Stimulated activated memory B cell treated with anti-CD40 and anti-IgM and Interleukin-4, amounts not matched to agents 10 μg/mL and 1 μg/mL and 100 μg/mL, for 72 hours (primary cell): ENCODE data around the gene C2CD5.
A peak's percentile ranks its signal among the peaks of the same experiment; 100 is the strongest.

Experiments used
- ATAC-seq: fragments of 150-1000 bp; cut with Tn5 transposase; 2 replicates; pipeline ENCODE4 v1.10.0; 2021
- H3K27ac Mint-ChIP-seq: one replicate; pipeline ENCODE4 v1.8.0; 2022; ENCODE audit warnings: mild to moderate bottlenecking, mixed read lengths
- H3K27me3 Mint-ChIP-seq: one replicate; pipeline ENCODE4 v1.8.0; 2022; ENCODE audit warnings: mixed read lengths
- H3K36me3 Mint-ChIP-seq: one replicate; pipeline ENCODE4 v1.8.0; 2022; ENCODE audit warnings: mixed read lengths
- H3K4me1 Mint-ChIP-seq: one replicate; pipeline ENCODE4 v1.8.0; 2022; ENCODE audit warnings: mixed read lengths
- H3K4me3 Mint-ChIP-seq: one replicate; pipeline ENCODE4 v1.8.0; 2022; ENCODE audit warnings: mild to moderate bottlenecking, moderate library complexity, mixed read lengths
- H3K9me3 Mint-ChIP-seq: one replicate; pipeline ENCODE4 v1.8.0; 2022; ENCODE audit warnings: mixed read lengths

The C2CD5 gene

DNA sequence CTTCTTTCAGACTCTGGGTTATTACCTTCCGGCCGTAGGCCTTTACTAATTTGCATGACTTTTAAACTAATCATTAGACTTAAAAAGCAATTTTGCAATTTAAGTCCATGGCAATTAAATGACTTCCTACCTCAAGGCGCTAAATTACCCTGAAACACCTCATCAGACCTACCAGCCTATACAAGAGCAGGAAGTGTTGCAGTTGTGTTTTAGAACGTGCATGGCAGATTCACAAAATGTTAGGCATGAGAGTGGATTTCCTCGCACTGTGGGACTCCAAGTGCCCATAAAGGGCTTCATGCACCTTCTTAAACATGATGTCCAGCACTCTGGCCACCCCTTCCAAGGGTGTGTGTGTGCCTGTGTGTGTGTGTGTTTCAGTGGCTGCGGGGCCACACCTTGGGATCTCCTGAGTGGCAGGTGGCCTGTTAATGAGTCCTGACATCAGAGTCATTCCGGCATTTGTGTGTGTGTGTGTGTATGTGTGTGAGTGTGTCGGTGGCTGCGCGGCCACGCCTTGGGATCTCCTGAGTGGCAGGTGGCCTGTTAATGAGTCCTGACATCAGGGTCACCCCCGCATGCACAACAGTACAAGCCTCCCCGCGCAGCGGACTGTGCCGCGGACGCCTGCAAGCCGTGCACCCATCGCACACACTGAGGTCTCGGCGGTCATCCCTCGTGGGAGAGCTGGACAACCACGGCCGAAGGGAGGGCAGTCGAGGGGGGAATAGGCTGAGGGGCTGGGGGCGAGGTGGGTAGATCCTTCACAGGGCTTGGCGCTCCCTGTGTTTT, 900 bp downstream of the C2CD5 start:
- peak overlapping the region; percentile 97 for H3K27ac Mint-ChIP-seq
- peaks cover 47% of the 10 kb centered on the region for H3K4me1 Mint-ChIP-seq
- peak; percentile 76 for ATAC-seq
- H3K9me3 Mint-ChIP-seq = peaks cover 5% of the 10 kb centered on the region
- H3K36me3 Mint-ChIP-seq = peaks cover 33% of the 10 kb centered on the region
- peak overlapping the region; percentile 92 for H3K4me3 Mint-ChIP-seq
- no peaks in the 10 kb centered on the region for H3K27me3 Mint-ChIP-seq

DNA sequence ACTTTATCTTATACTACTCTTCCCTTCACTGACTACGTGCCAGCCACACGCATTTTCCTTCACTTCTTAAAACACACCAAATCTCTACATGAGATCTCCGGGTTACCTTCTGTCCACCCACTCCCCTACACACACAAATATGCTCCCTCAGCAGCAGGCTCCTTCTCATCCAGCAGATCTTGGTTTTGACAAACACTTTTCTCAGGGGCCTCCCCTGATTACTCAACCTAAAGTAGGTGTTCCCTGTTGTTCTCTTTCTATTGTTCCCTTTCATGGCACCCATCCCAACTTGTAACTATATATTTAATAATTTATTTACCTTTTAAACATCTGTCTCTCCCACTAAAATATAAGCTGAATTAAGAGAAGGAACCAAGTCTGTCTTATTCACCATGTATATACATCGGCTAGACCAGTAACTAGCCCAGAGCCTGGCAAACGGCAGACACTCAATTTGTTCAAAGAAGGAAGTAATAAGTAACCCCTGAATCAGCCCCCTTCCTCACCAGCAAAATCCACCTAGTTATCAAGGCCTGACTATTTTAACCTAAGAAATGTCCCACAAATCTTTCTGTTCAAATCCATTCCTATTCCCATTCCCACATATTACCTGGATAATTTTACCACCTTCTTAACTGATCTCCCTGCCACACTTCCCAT, 2.7 kb downstream of the C2CD5 start:
- Mint-ChIP-seq H3K27me3 (no peaks in the 10 kb centered on the region), H3K36me3 (peaks cover 31% of the 10 kb centered on the region), H3K4me3 (no peak overlapping the region), H3K4me1 (peaks cover 52% of the 10 kb centered on the region), H3K9me3 (peaks cover 5% of the 10 kb centered on the region), H3K27ac (peak overlapping the region; percentile 97)
- no peak for ATAC-seq

DNA sequence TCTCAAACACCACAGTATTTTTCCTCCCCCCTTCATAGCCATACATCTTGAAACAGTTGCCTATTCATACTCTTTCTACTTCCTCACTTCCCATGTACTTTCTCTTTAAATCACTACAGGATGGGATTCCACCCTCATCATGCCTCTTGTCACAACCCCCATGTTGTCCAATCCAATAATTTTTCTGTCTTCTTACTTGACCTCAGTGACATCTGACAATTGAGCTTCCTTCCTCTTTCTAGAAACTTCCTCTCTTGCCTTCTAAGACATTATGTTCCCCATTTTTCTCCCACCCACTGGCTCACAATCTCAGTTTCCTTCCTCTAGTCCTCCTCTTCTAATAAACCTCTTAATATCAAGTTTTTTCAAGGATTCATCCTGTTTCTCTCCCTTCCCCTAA, 5.3 kb downstream of the C2CD5 start:
- peaks cover 55% of the 10 kb centered on the region for H3K4me1 Mint-ChIP-seq
- peak overlapping the region; percentile 15 for H3K4me3 Mint-ChIP-seq
- no peaks in the 10 kb centered on the region for H3K27me3 Mint-ChIP-seq
- no peak for ATAC-seq
- H3K9me3 Mint-ChIP-seq = peaks cover 5% of the 10 kb centered on the region
- H3K36me3 Mint-ChIP-seq = peaks cover 32% of the 10 kb centered on the region
- H3K27ac Mint-ChIP-seq = peak overlapping the region; percentile 52

GRCh38 chr12:22538311-22538710, 6.0 kb downstream of the C2CD5 start:
- H3K36me3 Mint-ChIP-seq = peaks cover 37% of the 10 kb centered on the region
- no peak overlapping the region for H3K4me3 Mint-ChIP-seq
- H3K27me3 Mint-ChIP-seq = no peaks in the 10 kb centered on the region
- H3K4me1 Mint-ChIP-seq = peaks cover 52% of the 10 kb centered on the region
- no peak for ATAC-seq
- H3K27ac Mint-ChIP-seq = peak overlapping the region; percentile 52
- peaks cover 5% of the 10 kb centered on the region for H3K9me3 Mint-ChIP-seq

- H3K4me1 Mint-ChIP-seq = peaks cover 40% of the 10 kb centered on the region
- H3K27me3 Mint-ChIP-seq = no peaks in the 10 kb centered on the region
- H3K27ac Mint-ChIP-seq = no peak overlapping the region
- H3K4me3 Mint-ChIP-seq = no peak overlapping the region
- H3K36me3 Mint-ChIP-seq = peaks cover 46% of the 10 kb centered on the region
- no peak for ATAC-seq
- H3K9me3 Mint-ChIP-seq = peaks cover 5% of the 10 kb centered on the region
These were observed 7.3 kb downstream of the C2CD5 start for GRCh38 chr12:22536971-22537544.

- no peak for ATAC-seq
- Mint-ChIP-seq H3K9me3 (peaks cover 5% of the 10 kb centered on the region), H3K27ac (no peak overlapping the region), H3K4me3 (no peak overlapping the region), H3K36me3 (peaks cover 47% of the 10 kb centered on the region), H3K4me1 (peaks cover 33% of the 10 kb centered on the region), H3K27me3 (no peaks in the 10 kb centered on the region)
These were observed 7.9 kb downstream of the C2CD5 start for GRCh38 chr12:22536346-22536945.

DNA sequence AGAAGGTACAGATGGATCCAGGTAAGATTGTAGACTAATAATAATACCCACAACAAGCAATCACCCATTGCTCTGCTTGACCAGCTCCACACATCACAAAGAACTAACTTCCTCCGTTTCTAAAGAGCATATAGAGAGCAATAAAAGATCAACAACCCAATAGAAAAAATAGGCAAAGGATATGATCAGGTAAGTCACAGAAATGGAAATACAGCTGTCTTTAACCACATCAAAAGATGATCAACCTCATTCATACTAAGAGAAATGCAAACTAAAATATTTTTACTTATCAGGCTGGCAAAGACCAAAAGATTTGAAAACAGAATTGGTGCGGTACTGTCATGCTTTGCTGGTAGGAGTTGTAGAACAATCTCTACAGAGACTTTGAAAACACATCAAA, 8.9 kb downstream of the C2CD5 start:
- no peak overlapping the region for H3K4me3 Mint-ChIP-seq

GRCh38 chr12:22535038-22535437, 9.3 kb downstream of the C2CD5 start:
- peaks cover 27% of the 10 kb centered on the region for H3K4me1 Mint-ChIP-seq
- H3K27me3 Mint-ChIP-seq = no peaks in the 10 kb centered on the region
- peaks cover 46% of the 10 kb centered on the region for H3K36me3 Mint-ChIP-seq
- H3K4me3 Mint-ChIP-seq = no peak overlapping the region
- H3K9me3 Mint-ChIP-seq = peaks cover 5% of the 10 kb centered on the region
- ATAC-seq = no peak
- no peak overlapping the region for H3K27ac Mint-ChIP-seq

More for the DNA sequence above, 8.9 kb downstream of the C2CD5 start:
- Mint-ChIP-seq H3K36me3 (peaks cover 46% of the 10 kb centered on the region), H3K27ac (no peak overlapping the region), H3K9me3 (peaks cover 5% of the 10 kb centered on the region), H3K27me3 (no peaks in the 10 kb centered on the region), H3K4me1 (peaks cover 27% of the 10 kb centered on the region)
- no peak for ATAC-seq

DNA sequence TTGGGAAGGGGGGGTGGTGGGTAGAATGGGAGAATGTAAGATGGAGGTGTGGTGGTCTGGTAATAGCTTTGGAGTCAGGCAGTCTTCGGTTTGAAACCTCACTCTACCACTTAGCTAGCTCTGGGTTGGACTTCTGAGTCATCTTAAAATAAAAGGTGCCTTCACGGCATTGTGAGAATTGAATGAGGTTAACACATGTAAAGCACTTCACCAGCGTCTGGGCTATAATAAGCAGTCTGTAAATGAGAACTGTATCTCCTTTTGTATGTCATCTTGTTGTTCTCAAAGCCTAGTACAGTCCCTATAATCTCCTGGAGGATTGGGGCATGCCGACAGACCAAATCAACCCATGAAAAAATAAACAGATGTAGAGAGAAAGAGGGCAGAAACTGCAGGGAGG, 11.2 kb downstream of the C2CD5 start:
- H3K9me3 Mint-ChIP-seq = no peaks in the 10 kb centered on the region
- H3K36me3 Mint-ChIP-seq = peaks cover 33% of the 10 kb centered on the region
- ATAC-seq = no peak
- H3K4me1 Mint-ChIP-seq = peaks cover 14% of the 10 kb centered on the region
- H3K4me3 Mint-ChIP-seq = no peak overlapping the region
- no peaks in the 10 kb centered on the region for H3K27me3 Mint-ChIP-seq
- H3K27ac Mint-ChIP-seq = no peak overlapping the region

DNA sequence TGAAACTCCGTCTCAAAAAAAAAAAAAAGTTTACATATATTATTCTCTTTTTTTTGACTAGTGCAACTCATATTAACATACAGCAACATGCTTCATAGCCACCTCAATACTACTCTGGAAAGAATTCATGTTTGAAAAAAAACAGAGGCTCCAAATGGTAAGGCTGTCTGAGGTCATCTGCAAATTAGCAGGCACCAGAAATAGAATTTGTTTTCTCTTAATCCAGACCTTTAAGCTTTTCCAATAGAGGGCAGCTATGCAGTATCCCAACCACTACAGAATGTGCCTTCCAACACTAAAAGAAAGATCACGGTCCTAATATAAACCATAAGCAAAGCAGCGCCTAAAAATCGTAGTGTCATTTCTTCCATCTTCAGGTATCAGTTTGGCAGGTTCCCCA, 12.0 kb downstream of the C2CD5 start:
- no peaks in the 10 kb centered on the region for H3K9me3 Mint-ChIP-seq
- no peak overlapping the region for H3K27ac Mint-ChIP-seq
- ATAC-seq = no peak
- H3K27me3 Mint-ChIP-seq = no peaks in the 10 kb centered on the region
- H3K4me3 Mint-ChIP-seq = no peak overlapping the region
- H3K36me3 Mint-ChIP-seq = peaks cover 33% of the 10 kb centered on the region
- H3K4me1 Mint-ChIP-seq = peaks cover 14% of the 10 kb centered on the region

- no peaks in the 10 kb centered on the region for H3K9me3 Mint-ChIP-seq
- no peak overlapping the region for H3K4me3 Mint-ChIP-seq
- H3K27me3 Mint-ChIP-seq = no peaks in the 10 kb centered on the region
- peaks cover 33% of the 10 kb centered on the region for H3K36me3 Mint-ChIP-seq
- H3K4me1 Mint-ChIP-seq = peaks cover 6% of the 10 kb centered on the region
- no peak overlapping the region for H3K27ac Mint-ChIP-seq
- ATAC-seq = no peak
These were observed 13.1 kb downstream of the C2CD5 start for GRCh38 chr12:22531205-22531604.

DNA sequence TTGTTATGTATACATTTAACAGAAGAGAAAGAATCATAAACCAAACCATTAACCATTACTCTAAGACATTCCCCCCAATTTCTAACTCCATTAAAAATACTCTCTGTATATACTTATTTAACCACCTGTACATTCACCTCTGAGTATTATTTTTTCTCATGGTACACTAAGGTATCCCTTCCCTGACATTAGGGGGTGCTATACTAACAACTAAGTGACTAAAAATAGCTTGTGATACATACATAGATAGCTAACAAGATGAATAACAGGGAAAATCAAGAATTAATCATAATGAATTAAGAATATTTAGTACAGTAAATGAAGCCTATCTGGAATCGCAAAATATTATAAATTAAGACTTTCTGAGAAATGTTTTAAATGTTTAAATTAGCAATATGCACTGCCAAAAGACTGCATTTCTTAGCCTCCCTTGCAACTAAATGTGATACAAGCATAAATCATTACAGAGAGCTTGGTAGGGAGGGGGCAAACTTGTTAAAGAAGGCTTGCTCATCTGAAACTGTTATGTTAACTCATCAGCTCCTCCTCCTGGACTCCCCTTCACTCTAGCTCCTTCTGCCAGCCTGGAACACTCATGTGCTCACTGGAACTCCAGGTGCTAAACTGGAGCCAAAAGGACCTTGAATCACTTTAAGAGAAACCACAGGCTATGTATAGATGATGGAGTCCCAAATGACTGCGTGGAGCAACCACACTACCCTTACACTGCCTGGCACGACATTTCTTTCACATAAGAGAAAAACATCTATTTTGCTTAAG, 14.9 kb downstream of the C2CD5 start:
- Mint-ChIP-seq H3K27me3 (no peaks in the 10 kb centered on the region), H3K9me3 (no peaks in the 10 kb centered on the region), H3K4me3 (no peak overlapping the region), H3K27ac (no peak overlapping the region), H3K4me1 (no peaks in the 10 kb centered on the region), H3K36me3 (peaks cover 31% of the 10 kb centered on the region)
- ATAC-seq = peak; percentile 53

DNA sequence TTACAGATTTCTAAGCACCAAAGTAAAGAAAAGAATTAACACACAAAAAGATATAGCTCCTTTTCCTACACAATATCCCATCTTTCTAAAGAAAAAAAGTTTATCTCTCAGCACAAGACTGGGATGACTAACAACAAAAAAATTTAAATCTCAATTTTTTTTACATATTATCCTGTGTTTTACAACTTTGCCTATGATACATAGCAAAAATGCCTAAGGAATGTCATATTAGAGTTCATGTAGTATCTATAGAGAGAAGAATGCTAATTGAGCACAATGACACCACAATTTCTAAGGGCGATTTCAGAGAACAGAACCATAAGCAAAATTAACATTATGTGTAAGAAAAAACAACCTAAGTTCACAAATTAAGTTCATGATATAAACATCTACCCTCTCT, 16.3 kb downstream of the C2CD5 start:
- Mint-ChIP-seq H3K4me3 (no peak overlapping the region), H3K36me3 (peaks cover 24% of the 10 kb centered on the region)
- ATAC-seq = no peak

GRCh38 chr12:22526836-22527235, 17.5 kb downstream of the C2CD5 start:
- Mint-ChIP-seq H3K4me1 (no peaks in the 10 kb centered on the region), H3K27me3 (no peaks in the 10 kb centered on the region), H3K27ac (no peak overlapping the region), H3K4me3 (no peak overlapping the region), H3K36me3 (peaks cover 20% of the 10 kb centered on the region), H3K9me3 (no peaks in the 10 kb centered on the region)
- ATAC-seq = no peak

More for the DNA sequence above, 16.3 kb downstream of the C2CD5 start:
- Mint-ChIP-seq H3K9me3 (no peaks in the 10 kb centered on the region), H3K4me1 (no peaks in the 10 kb centered on the region), H3K27ac (no peak overlapping the region), H3K27me3 (no peaks in the 10 kb centered on the region)

DNA sequence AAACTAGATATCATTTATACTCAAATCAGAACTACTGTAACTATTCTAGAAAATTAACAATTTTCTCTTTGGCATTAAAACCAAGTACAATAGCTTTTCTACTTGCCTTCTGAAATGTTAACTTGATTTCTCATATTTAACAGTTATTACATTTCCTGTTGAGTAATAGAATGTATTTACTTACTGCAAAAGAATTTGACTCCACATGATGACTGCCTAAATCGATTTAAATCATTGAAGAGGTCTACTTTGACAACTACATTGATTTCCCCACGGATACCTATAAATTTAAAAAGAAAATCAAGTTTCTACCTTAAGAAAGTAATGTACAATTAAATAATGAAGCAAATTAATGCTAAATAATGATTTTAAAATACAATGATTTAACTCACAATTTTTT, 18.9 kb downstream of the C2CD5 start:
- Mint-ChIP-seq H3K4me3 (no peak overlapping the region), H3K36me3 (peaks cover 14% of the 10 kb centered on the region), H3K27me3 (no peaks in the 10 kb centered on the region), H3K4me1 (no peaks in the 10 kb centered on the region), H3K9me3 (no peaks in the 10 kb centered on the region), H3K27ac (no peak overlapping the region)
- no peak for ATAC-seq
